ENCODE data around the gene PRPF6. TPM values are rescaled to one million over a fixed set of nuclear protein-coding genes. Genes with fewer than 3 reads are reported as not detected.

PRPF6 gene
- total RNA-seq, 1 donor from 2014 or later, result 46.8 TPM

DNA sequence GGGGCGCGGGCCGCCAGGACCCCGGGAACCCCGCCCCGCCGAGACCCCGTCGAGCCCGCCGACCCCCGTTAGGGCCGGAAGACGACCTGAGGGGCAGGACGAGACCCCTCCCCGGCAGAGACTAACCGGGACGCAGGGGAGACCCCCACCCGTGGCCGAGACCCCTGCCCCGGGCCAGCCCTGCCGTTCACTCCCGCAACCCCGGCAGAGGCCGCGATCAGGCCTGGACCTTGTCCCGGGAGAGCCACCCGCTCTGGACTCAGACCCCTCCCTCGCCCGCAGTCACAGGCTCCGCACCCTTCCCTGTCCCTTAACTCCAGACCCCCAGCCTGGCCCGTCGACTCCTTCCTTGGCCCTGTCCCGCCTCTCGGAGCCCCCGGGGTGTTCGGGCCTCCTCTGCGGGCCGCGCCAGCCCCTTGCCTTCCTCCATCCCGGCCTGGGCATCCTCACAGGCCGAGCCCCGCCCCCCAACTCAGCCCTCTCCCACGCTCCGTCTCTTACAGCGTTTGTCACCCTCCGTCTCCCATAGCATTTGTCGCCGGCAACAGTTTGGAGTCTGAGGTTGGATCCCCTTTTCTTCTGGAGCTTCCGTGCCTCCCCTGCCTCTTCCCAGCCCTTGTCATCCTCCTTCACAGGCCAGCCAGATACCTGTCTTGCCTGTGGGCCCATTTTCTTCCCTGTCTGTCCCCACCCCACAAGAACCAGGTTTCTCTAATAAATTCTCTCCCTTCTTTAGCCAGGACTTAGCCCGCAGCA is 82.6 kb downstream of the PRPF6 start:
- Histone ChIP-seq H3K4me3 (peak overlapping the region; percentile 98), H3K4me1 (peaks cover 34% of the 10 kb centered on the region), H3K27ac (replicated peaks) (peak overlapping the region; percentile 91), H3K36me3 (no peaks in the 10 kb centered on the region), H3K9me3 (replicated peaks) (no peaks in the 10 kb centered on the region), H3K27me3 (ENCODE audit: low read depth) (no peaks in the 10 kb centered on the region)
- TF ChIP-seq, protein P1, sequence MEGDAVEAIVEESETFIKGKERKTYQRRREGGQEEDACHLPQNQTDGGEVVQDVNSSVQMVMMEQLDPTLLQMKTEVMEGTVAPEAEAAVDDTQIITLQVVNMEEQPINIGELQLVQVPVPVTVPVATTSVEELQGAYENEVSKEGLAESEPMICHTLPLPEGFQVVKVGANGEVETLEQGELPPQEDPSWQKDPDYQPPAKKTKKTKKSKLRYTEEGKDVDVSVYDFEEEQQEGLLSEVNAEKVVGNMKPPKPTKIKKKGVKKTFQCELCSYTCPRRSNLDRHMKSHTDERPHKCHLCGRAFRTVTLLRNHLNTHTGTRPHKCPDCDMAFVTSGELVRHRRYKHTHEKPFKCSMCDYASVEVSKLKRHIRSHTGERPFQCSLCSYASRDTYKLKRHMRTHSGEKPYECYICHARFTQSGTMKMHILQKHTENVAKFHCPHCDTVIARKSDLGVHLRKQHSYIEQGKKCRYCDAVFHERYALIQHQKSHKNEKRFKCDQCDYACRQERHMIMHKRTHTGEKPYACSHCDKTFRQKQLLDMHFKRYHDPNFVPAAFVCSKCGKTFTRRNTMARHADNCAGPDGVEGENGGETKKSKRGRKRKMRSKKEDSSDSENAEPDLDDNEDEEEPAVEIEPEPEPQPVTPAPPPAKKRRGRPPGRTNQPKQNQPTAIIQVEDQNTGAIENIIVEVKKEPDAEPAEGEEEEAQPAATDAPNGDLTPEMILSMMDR (IDR thresholded peaks at IDR 0.05; ENCODE audit: borderline replicate concordance), result no peak
- DNase-seq, result no peak
- intact Hi-C loops (cut with micrococcal nuclease), result no loop called here

DNA sequence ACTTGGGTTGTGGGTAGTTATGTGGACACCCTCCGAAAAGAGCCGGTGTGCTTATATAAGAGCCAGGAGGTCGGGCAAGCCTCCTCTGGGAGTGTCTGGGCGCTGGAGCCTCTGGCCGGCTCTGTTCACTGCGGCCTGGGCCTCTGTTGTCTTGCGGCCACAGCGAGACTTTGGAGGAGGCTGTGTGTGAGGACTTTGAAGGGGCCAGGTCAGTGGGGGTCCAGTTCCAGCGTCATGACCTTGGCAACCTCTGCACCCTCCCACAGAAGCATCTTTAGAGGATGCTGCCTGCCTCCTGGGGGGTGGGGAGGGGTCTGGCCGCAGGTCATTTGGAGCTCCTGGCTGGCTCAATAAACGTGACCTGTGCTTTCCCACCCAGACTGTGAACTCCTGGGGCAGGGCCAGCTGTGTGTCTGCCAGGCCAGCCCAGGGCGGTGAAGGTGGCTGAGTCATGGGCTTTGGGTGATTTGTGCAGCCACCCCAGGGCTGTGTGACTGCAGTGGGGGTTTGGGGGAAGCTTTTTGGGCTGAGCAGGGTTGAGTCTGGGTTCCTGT is 83.3 kb downstream of the PRPF6 start:
- TF ChIP-seq, protein P1 (IDR thresholded peaks at IDR 0.05; ENCODE audit: borderline replicate concordance), result no peak
- Histone ChIP-seq H3K27ac (replicated peaks) (peak overlapping the region; percentile 91), H3K27me3 (ENCODE audit: low read depth) (no peaks in the 10 kb centered on the region), H3K9me3 (replicated peaks) (no peaks in the 10 kb centered on the region), H3K4me1 (peaks cover 34% of the 10 kb centered on the region), H3K4me3 (peak overlapping the region; percentile 98), H3K36me3 (no peaks in the 10 kb centered on the region)
- intact Hi-C loops (cut with micrococcal nuclease), result no loop called here
- DNase-seq, result no peak

GRCh38 chr20:64065062-64065973 is 84.4 kb downstream of the PRPF6 start:
- Histone ChIP-seq H3K27me3 (ENCODE audit: low read depth) (no peaks in the 10 kb centered on the region), H3K4me3 (no peak overlapping the region), H3K9me3 (replicated peaks) (no peaks in the 10 kb centered on the region), H3K27ac (replicated peaks) (no peak overlapping the region), H3K36me3 (no peaks in the 10 kb centered on the region), H3K4me1 (peaks cover 34% of the 10 kb centered on the region)
- TF ChIP-seq, protein P1 (IDR thresholded peaks at IDR 0.05; ENCODE audit: borderline replicate concordance), result no peak
- DNase-seq, result no peak
- intact Hi-C loops (cut with micrococcal nuclease), result no loop called here

DNA sequence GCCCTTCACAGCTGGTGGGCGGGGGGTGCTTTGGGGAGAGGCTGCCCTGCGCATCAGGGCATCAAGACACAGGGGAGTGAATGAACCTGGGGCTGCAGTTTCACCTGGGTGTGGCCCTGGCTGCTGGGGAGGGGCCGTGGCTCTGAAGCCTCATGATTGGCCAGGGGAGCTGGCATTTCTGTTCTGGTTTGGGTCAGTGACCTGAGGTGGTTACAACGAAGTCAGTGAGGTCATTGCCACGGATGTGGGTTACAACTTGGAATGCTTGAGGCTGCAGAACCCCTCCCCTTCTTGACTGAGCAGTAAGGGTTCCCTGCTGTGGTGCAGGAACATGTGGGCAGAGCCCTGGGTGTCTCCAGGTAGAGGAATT is 85.0 kb downstream of the PRPF6 start:
- no peaks in the 10 kb centered on the region for H3K9me3 ChIP-seq (replicated peaks)
- no peak overlapping the region for H3K4me3 ChIP-seq
- DNase-seq, result no peak
- peaks cover 34% of the 10 kb centered on the region for H3K4me1 ChIP-seq
- TF ChIP-seq, protein P1 (IDR thresholded peaks at IDR 0.05; ENCODE audit: borderline replicate concordance), result no peak
- no peaks in the 10 kb centered on the region for H3K27me3 ChIP-seq (ENCODE audit: low read depth)
- intact Hi-C loops (cut with micrococcal nuclease), result no loop called here
- H3K27ac ChIP-seq (replicated peaks), result no peak overlapping the region
- no peaks in the 10 kb centered on the region for H3K36me3 ChIP-seq

DNA sequence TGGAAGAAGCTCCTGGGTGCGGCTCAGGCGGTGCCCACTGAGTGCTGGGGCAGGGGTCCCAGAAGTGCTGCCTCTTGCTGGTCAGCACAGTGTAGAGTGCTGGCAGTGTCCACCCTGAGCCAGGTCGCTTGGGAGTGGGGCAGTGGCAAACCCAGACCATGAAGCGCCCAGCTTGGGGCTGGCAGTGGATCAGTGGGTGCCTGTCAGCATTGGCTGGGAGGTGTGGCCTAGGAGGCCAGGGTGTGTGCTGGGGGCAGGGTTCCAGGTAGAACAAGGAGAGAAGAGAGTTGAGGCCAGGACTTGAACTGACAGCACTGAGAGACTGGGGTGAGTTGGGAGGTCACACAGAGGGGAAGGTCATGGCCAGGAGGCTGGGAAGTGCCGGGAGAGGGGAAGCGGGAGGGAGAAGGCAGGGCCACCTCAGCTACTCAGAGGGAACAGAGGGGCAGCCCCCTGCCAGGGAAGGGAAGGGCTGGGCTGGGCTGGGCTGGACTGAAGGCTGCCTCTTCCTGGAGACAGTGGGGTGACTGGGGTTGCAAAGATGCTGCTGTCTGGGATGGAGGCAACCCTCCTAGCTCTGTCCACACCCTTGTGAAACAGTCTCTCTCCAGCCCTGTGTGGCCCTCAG is 86.2 kb downstream of the PRPF6 start:
- peaks cover 32% of the 10 kb centered on the region for H3K4me1 ChIP-seq
- intact Hi-C loops (cut with micrococcal nuclease), result no loop called here

More for the DNA sequence above, 86.2 kb downstream of the PRPF6 start:
- Histone ChIP-seq H3K9me3 (replicated peaks) (no peaks in the 10 kb centered on the region), H3K27me3 (ENCODE audit: low read depth) (no peaks in the 10 kb centered on the region), H3K27ac (replicated peaks) (no peak overlapping the region), H3K36me3 (peaks cover under 1% of the 10 kb centered on the region), H3K4me3 (no peak overlapping the region)
- TF ChIP-seq, protein P1 (IDR thresholded peaks at IDR 0.05; ENCODE audit: borderline replicate concordance), result no peak
- no peak for DNase-seq

All from left ventricle myocardium inferior (tissue), 1 donor.